Raji (cell line): ENCODE data around the gene TP53.
A peak's percentile ranks its signal among the peaks of the same experiment; 100 is the strongest.

Experiments
- POLR2A ChIP-seq: IDR thresholded peaks from 2 replicates; pipeline ENCODE4 v1.6.1; 2011; ENCODE audit warnings: low read depth, low read length, control low read depth; ENCODE audit not compliant: insufficient read depth

TP53 gene

GRCh38 chr17:7633093-7633492, 54.2 kb downstream of the TP53 start:
- TF ChIP-seq POLR2A, result no peak

GRCh38 chr17:7632492-7632894, 54.8 kb downstream of the TP53 start:
- 0 out of 2 replicates have a peak, but pooled peaks have one; percentile 24 for TF ChIP-seq POLR2A

- no peak for TF ChIP-seq POLR2A
Measured at GRCh38 chr17:7631398-7632380, 55.6 kb downstream of the TP53 start.

GRCh38 chr17:7629939-7630571, 57.2 kb downstream of the TP53 start, which contains the start of gene SHBG:
Gene SHBG, plus strand, starts transcription at chr17:7630135. Its CDS starts 38 bp downstream, at chr17:7630173.
- TF ChIP-seq POLR2A, result no peak

- TF ChIP-seq POLR2A, result peak; percentile 67
Measured at GRCh38 chr17:7627250-7628121, 59.8 kb downstream of the TP53 start, which contains the start of gene SAT2. Gene SAT2, minus strand, starts transcription at chr17:7627821. Its CDS starts 186 bp downstream, at chr17:7627635.

- no peak for TF ChIP-seq POLR2A
Measured at GRCh38 chr17:7626956-7627249, 60.4 kb downstream of the TP53 start.

GRCh38 chr17:7626307-7626706, 61.0 kb downstream of the TP53 start:
- TF ChIP-seq POLR2A, result no peak

- no peak for TF ChIP-seq POLR2A
Measured at GRCh38 chr17:7623661-7624060, 63.6 kb downstream of the TP53 start.

GRCh38 chr17:7620835-7621234, 66.5 kb downstream of the TP53 start:
- no peak for TF ChIP-seq POLR2A

- TF ChIP-seq POLR2A, result no peak
Measured at GRCh38 chr17:7618608-7619007, 68.7 kb downstream of the TP53 start.
